ENCODE measurements around the gene AKR1B15. TPM values are rescaled to one million over a fixed set of nuclear protein-coding genes. Genes with fewer than 3 reads are reported as not detected.

Gene AKR1B15
- total RNA-seq, 4 donors from 2014 or later, result 1.9 TPM; not detected in 3

- no peak for DNase-seq
- H3K4me3 ChIP-seq, result peak overlapping the region in 3 of 4 donors; percentile 30 to 57 (median 53)
- no peaks in the 10 kb centered on the region for H3K36me3 ChIP-seq
- H3K4me1 ChIP-seq, result peaks cover 0 to 15% (median 0%) of the 10 kb centered on the region in 4 donors
- H3K9me3 ChIP-seq, result no peaks in the 10 kb centered on the region
- no peaks in the 10 kb centered on the region for H3K27me3 ChIP-seq
- TF ChIP-seq POLR2A (IDR thresholded peaks at IDR 0.05) (no peak), CTCF (IDR thresholded peaks at IDR 0.05) (no peak)
- H3K27ac ChIP-seq, result peak overlapping the region in 3 of 4 donors; percentile 61 to 82 (median 63)
These were observed 20.9 kb upstream of the AKR1B15 start for GRCh38 chr7:134527979-134528371.

- no peaks in the 10 kb centered on the region for H3K27me3 ChIP-seq
- no peaks in the 10 kb centered on the region for H3K36me3 ChIP-seq
- TF ChIP-seq POLR2A (IDR thresholded peaks at IDR 0.05) (no peak), CTCF (IDR thresholded peaks at IDR 0.05) (no peak)
- H3K27ac ChIP-seq, result peak overlapping the region in 1 of 4 donors; percentile 82
- peak overlapping the region in 3 of 4 donors; percentile 30 to 57 (median 53) for H3K4me3 ChIP-seq
- peaks cover 0 to 23% (median 0%) of the 10 kb centered on the region in 4 donors for H3K4me1 ChIP-seq
- H3K9me3 ChIP-seq, result no peaks in the 10 kb centered on the region
- DNase-seq, result no peak
These were observed 20.2 kb upstream of the AKR1B15 start for GRCh38 chr7:134528749-134529148.

- TF ChIP-seq CTCF (IDR thresholded peaks at IDR 0.05) (no peak), POLR2A (IDR thresholded peaks at IDR 0.05) (no peak)
- peak overlapping the region in 2 of 4 donors; percentile 45 to 53 for H3K4me3 ChIP-seq
These were observed 18.4 kb upstream of the AKR1B15 start for GRCh38 chr7:134530460-134530859.

GRCh38 chr7:134532180-134532953 lies 16.5 kb upstream of the AKR1B15 start:
- peak in 2 of 3 donors; percentile 73 to 86 for DNase-seq
- TF ChIP-seq POLR2A (IDR thresholded peaks at IDR 0.05) (peak; percentile 9 to 72), CTCF (IDR thresholded peaks at IDR 0.05) (no peak)
- Histone ChIP-seq H3K27ac (peak overlapping the region in 3 of 4 donors; percentile 32 to 87 (median 68)), H3K36me3 (peaks cover 0 to 8% (median 0%) of the 10 kb centered on the region in 3 donors), H3K4me1 (peaks cover 0 to 23% (median 0%) of the 10 kb centered on the region in 4 donors), H3K9me3 (no peaks in the 10 kb centered on the region), H3K27me3 (no peaks in the 10 kb centered on the region), H3K4me3 (peak overlapping the region in 1 of 4 donors; percentile 45)

More at GRCh38 chr7:134530460-134530859, 18.4 kb upstream of the AKR1B15 start:
- Histone ChIP-seq H3K36me3 (peaks cover 0 to under 1% (median 0%) of the 10 kb centered on the region in 3 donors), H3K4me1 (peaks cover 0 to 23% (median 0%) of the 10 kb centered on the region in 4 donors), H3K9me3 (no peaks in the 10 kb centered on the region), H3K27ac (peak overlapping the region in 2 of 4 donors; percentile 68 to 87), H3K27me3 (no peaks in the 10 kb centered on the region)
- DNase-seq, result no peak

GRCh38 chr7:134532954-134533218 lies 16.0 kb upstream of the AKR1B15 start:
- peak overlapping the region in 3 of 4 donors; percentile 22 to 87 (median 68) for H3K27ac ChIP-seq
- H3K27me3 ChIP-seq, result no peaks in the 10 kb centered on the region
- peaks cover 0 to 11% (median 0%) of the 10 kb centered on the region in 3 donors for H3K36me3 ChIP-seq
- TF ChIP-seq POLR2A (IDR thresholded peaks at IDR 0.05) (no peak), CTCF (IDR thresholded peaks at IDR 0.05) (no peak)
- peak overlapping the region in 2 of 4 donors; percentile 12 to 45 for H3K4me3 ChIP-seq
- no peak for DNase-seq
- H3K4me1 ChIP-seq, result peaks cover 0 to 22% (median 0%) of the 10 kb centered on the region in 4 donors
- H3K9me3 ChIP-seq, result no peaks in the 10 kb centered on the region

Measured in Peyer's patch (tissue), 4 donors.